Transverse colon (tissue), 4 donors: ENCODE results near the gene IPPK.

Experiments
- EP300 ChIP-seq: sonication (generic); formaldehyde crosslinking; IDR thresholded peaks from one replicate; pipeline ENCODE4 v1.6.1; 2017; ENCODE audit warnings: antibody characterized with exemption, low read depth
- POLR2A ChIP-seq: fragments of 450-650 bp; IDR thresholded peaks from one replicate; pipeline ENCODE4 v1.6.1; 2016; ENCODE audit warnings: antibody characterized with exemption, mild to moderate bottlenecking, moderate library complexity
- POLR2AphosphoS5 ChIP-seq, 3 donors: sonication (generic); formaldehyde crosslinking; IDR thresholded peaks; one replicate each; pipeline ENCODE4 v1.6.1; 2016; ENCODE audit warnings: antibody characterized with exemption in 3 of 3
- TF ChIP-seq, protein P1 (sequence below), 5 experiments: fragments of 200-600 bp in 3 of 5; fragments of 450-650 bp in 2 of 5; sonication (generic) in 3 of 5; IDR thresholded peaks; 1 replicate in 2 of 5; 2 replicates in 3 of 5; pipeline ENCODE4 v1.5.1; 2016 to 2017; ENCODE audit warnings: antibody characterized with exemption in 5 of 5, inconsistent platforms in 3 of 5, mild to moderate bottlenecking in 2 of 5, moderate library complexity in 1 of 5

DNA sequence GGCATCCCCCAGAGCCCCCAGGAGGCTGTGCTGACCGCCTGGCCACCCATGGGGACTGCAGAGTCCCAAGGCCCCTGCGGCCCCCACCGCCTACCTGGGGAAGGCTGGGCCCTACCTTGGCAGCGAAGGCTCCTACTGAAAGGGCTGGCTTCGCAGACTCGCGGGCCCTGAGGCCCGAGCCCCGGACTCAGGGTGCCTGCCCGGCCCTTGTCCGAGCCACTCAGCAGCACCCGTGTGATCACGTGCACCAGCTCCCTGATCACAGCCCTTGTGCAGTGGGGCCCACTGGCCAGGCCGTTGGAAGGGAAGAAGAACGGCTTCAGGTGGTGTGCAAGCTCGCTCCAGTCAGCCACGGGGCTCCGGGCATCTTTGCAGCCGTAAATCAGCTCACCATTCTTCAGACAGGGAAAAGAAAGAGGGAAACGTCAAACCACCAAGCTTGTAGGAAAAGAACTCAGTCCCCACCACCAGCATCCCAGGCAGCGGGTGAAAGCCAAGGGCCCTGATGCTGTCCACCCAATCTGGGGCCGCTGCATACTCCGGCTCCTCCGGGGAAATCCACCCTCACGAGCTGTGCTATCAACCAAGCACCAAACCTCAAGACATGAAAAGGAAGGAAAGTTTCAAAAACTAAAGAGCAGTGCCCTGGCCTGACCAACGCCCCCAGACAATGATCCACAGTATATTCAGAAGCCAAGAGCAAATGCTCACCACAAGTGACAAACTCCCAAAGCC, 31.9 kb downstream of the IPPK start:
- TF ChIP-seq, protein P1, sequence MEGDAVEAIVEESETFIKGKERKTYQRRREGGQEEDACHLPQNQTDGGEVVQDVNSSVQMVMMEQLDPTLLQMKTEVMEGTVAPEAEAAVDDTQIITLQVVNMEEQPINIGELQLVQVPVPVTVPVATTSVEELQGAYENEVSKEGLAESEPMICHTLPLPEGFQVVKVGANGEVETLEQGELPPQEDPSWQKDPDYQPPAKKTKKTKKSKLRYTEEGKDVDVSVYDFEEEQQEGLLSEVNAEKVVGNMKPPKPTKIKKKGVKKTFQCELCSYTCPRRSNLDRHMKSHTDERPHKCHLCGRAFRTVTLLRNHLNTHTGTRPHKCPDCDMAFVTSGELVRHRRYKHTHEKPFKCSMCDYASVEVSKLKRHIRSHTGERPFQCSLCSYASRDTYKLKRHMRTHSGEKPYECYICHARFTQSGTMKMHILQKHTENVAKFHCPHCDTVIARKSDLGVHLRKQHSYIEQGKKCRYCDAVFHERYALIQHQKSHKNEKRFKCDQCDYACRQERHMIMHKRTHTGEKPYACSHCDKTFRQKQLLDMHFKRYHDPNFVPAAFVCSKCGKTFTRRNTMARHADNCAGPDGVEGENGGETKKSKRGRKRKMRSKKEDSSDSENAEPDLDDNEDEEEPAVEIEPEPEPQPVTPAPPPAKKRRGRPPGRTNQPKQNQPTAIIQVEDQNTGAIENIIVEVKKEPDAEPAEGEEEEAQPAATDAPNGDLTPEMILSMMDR (IDR thresholded peaks at IDR 0.05) = no peak
- TF ChIP-seq EP300 (no peak), POLR2AphosphoS5 (IDR thresholded peaks at IDR 0.05) (no peak), POLR2A (no peak)
